Measurements from ENCODE around the gene FAM117B.

DNA sequence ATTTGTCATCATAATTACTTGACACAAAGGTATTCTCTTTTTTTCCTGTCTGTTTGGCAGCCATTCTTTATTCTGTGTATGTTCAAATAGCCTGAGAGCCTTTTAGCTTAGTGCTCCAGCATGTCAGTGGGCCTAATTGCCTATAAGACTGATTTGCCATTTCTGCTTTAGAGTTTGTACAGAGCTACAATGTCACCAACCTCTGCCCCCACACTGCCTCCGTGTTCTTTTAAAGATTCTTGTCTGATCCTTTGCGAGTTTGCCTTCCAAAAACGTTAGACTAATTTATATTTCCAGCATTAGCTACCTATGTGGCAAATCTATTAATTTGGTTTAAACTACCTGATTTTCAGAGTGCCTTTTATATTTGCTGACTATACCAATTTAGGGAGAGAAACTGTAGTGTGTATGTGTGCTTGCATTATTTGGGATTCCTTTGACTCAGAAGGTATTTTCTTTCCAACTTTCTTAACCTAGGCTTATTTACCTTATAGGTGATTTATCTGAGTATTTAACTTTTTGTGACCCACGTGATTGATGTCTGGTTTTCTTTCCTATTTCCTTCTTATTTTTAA, 70.8 kb downstream of the FAM117B start:
- no peak for TF ChIP-seq CTCF (IDR thresholded peaks at IDR 0.05)
- TF ChIP-seq POLR2A (IDR thresholded peaks at IDR 0.05), result no peak
- TF ChIP-seq EP300 (IDR thresholded peaks at IDR 0.05), result no peak

All from upper lobe of left lung (tissue), 4 donors.